NCI-H1105 (cell line): ENCODE results near the gene BTAF1.
"Not testable (repeated sequence)": the region's sequence is repeated elsewhere in the genome, so short reads cannot be mapped to it uniquely, and the experiment has no call there.

Source experiments
- DNase-seq: peaks from one replicate; lab custom pipeline; 2025; lab: John Stamatoyannopoulos, UW

Gene BTAF1

DNA sequence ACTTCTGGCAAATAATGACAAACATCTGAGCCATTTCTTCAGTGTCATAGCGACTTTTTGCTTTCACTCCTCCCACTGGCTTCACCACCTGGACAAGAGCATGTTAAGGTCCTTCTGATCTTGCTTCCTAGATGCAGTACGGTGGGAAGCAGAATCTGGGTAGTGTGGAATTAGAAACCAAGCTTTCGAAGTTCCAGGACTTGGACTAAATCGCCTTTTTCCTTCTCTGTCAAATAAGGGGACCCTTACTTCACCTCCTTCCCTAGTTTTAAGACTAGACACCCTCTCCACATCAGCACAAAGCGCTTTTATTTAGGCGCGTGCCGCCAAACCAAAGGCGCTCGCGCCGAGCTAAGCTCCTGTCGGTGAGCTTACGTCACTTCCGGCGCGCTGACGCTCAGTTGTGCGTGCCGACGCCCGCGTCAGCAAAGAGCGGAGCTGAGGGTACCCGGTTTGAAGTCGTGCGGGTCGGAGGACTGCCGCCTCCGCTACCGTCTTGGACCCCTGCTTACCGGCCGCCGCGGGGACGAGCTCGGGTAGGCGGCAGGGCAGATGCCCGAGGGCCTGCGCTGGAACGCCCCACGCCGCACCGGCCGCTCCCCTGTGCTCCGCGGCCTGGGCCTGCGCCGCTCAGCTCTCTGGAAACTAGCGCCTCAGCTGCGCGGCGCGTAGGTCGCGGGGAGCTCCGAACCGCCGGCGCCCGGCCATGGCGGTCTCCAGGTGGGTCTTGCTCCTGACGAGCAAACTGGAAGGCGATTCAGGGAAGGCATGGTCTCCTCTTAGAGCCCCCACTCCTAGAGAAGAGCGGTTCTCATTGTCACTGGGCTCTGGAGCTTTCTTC lies at the start of gene BTAF1:
Gene BTAF1 (plus strand): TSS at position 400 of the 841 bp plus-strand sequence. CDS start 307 bp downstream, at position 707.
- peak; percentile 88 for DNase-seq

DNA sequence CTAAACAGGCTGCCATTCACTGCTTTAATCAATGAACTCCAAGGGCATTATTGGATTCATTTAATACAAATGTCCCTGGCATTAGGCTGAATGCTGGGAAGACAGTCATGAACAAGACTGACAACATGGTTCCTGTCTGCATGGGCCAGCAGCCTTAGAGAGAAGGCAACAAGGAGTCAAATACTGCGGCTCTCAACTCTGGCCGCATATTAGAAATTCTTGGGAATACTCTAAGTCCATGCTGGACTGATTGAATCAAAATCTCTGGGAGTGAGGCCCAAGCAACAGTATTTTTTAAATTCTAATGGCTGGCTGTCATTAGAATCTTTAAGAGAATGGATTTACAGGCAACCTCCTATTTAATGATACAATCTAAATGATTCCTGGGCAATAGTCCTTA lies 48.4 kb upstream of the BTAF1 start:
- DNase-seq, result no peak

DNA sequence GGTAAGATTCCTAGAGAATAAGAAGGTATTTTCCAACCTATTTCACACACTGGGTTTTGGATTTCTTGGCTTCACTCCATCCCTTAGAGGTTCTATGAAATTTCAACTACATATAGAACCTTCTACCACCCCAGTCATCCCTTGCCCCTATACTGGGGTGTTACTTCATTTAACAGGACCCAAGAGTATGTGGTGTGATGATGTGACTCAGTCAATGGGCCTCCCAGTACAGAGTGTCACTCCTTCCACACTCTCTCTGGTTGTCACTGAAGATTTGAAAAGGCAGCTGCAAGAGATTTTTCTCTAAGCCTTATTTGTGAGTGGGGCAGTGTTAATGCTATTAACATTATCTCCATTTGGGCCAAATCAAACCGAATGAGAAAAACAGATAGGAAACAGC lies 47.8 kb upstream of the BTAF1 start:
- no peak for DNase-seq

DNA sequence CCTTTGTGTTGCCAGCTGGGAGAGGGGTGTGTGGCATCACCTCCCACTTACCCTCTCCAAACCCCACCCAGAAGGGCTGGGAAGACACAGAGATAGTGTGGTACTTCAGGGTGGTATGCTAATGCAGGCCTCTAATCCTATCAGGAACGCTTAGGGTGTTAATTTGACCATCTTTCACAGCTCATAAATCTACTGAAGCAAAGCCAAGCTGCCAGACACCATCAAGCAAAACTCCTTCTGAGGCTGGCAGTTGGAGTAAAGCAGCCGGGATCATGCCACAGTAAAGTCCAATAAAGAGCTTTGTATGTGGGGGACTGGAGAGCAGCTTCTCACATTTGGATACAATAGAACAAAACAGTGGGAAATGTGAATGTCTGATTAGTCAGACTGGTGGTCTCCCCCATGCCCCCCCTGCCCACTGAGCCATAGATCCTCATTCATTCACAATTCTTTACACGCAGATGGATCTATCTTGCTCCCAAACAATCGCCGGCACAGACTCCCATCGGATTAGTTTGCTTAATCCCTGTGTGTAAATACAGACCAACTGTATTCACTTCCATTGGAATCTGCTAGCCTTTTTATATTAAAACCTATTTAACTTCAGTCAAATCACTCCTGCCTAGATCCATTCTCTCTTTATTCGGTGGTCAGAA lies 43.9 kb upstream of the BTAF1 start:
- DNase-seq, result no peak

GRCh38 chr10:91880310-91880709 lies 43.3 kb upstream of the BTAF1 start:
- DNase-seq, result no peak

GRCh38 chr10:91883549-91884444 lies 39.8 kb upstream of the BTAF1 start:
- DNase-seq, result no peak

GRCh38 chr10:91884536-91884935 lies 39.0 kb upstream of the BTAF1 start:
- DNase-seq, result no peak

DNA sequence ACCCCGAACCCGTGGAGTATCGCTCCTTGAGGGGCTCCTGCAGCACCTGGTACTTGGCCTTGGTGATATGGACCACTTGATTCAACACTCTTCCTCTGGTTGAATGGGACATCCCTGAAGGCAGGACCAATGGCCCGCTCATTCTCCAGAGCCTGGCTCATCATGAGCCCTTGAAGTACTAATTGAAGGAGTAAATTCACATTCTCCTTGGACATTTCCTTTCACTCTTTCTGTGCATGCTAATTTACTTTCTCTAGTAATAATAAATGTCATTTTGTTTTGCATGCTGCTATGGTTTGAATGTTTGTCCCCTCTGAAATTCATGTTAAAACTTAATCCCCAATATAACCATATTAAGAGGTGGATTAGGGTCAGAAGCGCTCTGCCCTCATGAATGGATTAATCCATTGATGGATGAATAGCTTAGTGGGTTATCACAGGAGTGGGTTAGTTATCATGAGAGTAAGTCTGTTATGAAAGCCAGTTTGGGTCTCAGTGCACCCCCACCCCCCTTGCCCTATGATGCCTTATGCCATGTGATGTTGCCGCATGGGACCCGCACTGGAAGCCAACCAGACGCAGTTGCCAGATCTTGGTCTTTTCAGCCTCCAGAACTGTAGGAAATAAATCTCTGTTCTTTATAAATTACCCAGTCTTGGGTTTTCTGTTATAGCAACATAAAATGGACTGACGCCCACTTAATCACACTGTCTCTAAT lies 38.0 kb upstream of the BTAF1 start:
- DNase-seq, result no peak

GRCh38 chr10:91886954-91887271 lies 36.7 kb upstream of the BTAF1 start:
- no peak for DNase-seq

- peak; percentile 31 for DNase-seq
Observed at GRCh38 chr10:91887272-91888076, 36.1 kb upstream of the BTAF1 start.

DNA sequence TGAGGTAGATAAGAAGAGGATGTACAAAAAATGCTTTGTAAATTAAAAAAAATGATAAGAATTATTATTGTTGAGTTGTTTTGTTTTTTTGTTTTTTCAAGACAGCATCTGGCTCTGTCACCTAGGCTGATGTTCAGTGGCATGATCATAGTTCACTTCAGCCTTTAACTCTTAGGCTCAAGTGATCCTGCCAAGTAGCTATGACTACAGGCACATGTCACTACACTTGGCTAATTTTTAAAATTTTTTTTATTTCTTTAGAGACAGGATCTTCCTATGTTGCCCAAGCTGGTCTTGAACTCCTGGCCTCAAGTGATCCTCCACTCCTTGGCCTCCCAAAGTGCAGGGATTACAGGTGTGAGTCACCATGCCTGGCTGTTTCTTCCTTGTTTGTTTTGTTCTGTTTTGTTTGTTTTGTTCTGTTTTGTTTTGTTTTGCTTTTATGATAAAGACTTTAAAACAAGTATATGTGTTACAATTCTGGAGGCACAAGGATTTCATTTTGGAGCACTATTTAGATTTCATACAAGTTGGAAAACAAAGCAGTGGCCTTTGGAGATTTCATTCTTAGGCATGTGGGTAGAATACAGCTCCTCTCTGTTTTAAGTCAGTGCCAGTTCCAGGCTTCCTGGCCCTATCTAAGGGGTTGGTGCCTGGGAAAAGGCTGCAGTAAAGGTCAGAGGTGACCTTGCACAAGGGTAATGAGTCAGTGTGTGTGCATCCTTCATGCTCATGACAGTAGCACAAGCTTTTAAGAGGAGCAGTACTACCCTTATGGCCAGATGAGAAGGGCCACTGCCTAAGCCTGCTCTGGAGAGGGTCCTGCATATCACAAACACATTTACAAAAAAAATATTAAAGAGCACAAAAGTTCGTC lies 32.2 kb upstream of the BTAF1 start:
- DNase-seq, result no peak

DNA sequence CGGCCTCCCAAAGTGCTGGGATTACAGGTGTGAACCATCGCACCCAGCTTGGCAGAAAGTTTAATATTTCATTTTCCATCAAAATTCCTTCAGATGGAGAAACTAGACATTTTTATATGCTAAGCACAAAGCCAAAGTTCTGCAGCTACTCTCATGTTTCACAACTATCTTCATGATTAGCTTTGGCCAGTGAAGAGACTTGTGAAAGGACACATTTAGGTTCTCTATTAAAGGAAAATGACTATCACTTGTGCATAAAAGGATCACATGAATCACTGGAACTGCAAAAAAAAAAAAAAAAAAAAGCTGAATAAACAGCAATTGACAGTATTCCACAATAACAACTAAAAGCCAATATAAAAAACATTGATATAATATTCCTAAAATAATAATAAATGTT lies 30.5 kb upstream of the BTAF1 start:
- DNase-seq, result no peak

DNA sequence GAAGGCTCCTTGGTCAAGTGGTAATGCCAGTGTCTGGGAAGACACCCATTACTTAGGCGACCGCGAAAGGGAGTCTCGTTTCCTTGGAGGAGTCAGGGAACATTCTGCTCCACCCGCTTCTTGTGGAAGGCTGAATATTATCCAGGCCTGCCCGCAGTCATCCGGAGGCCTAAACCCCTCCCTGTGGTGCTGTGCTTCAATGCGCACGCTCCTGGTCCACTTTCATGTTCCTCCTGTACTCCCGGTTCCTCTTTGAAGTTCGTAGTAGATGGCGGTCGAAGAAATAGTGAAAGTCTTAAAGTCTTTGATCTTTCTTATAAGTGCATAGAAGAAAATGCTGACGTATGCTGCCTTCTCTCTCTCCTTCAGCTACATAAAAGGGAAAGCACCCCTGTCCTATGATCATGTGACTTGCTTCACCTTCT lies 29.3 kb upstream of the BTAF1 start:
- DNase-seq, result not testable (repeated sequence)

DNA sequence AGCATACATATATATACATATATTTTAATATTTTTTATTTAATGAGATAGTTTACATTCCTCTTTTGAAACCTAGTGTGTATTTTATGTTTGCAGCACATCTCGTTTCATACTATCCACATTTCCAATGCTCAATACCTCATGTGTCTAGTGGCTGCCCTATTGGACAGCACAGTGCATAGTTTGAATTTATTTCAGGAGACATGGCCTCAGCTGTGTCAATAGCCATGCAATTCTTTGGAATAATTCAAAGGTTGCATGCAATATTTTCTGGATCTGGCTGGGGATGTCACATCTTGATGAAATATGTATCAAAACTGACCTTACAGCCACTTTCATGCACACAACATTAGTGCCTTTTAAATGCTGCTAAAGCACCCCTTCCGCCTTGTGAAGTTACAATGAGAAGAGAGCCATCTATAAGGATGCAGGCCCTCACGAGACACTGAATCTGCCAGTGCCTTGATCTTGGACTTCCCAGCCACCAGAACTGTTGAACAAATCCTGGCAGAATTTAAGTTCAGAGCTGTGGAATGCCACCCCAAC lies 27.3 kb upstream of the BTAF1 start:
- no peak for DNase-seq

DNA sequence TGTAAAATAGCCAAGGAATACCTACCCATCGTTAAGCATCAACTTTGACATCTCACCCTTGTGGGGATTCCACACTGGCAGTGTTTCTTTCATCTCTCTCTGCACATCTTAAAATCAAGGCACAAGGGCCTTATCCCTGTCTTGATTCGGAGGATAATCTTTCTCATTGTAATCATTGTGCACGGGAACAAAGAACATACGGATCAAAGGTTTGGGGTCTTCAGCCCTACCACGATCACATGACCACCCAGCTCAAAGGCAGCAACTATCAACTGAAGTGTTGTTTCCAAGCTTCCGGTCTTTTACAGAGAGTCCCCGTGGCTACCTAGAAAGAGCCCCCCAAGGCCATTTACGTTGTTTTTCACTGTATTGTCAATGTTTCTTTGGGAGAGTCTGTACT lies 26.1 kb upstream of the BTAF1 start:
- DNase-seq, result no peak

DNA sequence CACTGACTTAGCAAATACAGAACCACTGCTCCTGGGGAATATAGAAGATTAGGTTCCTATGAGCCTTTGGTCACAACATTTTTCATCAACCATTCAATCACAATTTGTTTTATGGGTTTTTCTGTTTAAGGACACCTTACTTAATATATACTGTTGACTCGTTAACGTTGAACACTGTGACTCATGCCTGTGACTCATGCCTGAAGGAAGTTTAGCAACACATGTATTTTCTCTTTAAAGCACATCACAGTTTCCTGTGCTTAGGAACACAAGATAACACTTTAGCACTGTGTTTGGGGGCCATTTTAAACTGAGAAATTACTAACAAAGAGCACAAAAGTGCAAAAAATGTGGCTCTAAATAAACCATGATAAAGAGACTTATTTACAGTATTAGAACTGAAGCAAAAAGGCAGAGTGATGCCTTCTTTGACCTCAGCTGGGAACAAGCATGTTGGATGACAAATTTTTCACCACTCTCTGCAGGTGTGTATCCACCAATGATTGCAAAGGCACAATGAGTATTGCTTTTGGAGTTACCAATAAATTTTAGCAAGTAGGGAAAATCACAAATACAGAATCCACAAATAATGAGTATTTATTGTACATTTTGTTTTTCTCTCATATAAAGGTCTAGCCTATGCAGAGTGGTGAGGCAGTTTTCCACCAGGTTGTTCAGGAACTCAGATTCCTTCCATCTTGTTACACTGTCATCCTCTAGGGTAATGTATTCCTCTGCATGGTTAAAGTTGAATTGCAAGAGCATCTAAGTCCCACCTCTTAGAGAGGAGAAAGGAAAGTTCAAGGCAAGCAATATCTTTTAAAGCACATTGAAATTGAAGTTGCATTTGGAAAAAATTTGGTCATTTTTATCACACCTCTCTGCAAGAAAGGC lies 21.5 kb upstream of the BTAF1 start:
- DNase-seq, result no peak

GRCh38 chr10:91907033-91907594 lies 16.5 kb upstream of the BTAF1 start:
- DNase-seq, result no peak

DNA sequence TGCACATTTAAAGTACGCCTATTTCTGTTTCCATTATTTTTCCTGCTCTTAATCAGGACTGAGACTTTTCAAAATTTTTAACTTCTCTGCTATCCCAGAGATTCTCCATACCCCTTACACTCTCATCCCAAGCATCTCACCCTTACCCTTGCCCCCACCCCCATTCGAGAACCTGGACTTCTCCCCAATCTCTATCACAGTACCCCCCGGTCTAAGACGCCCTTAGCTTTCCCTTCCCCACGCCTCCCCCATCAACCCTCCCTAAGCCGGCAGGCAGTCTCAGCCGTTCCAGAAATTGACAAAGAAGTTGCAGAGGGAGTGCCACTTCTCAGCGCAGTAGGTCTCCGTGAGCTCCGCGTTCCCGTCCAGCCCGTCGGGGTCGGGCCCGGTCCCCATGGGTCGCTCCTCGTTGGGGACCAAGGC lies 15.6 kb upstream of the BTAF1 start:
- DNase-seq, result no peak
